ENCODE results near the gene SDCBP2. TPM values are rescaled to one million over a fixed set of nuclear protein-coding genes. Genes with fewer than 3 reads are reported as not detected.
A peak's percentile ranks its signal among the peaks of the same experiment; 100 is the strongest.

The SDCBP2 gene
- total RNA-seq, 2 donors from 2014 or later: 1.5 to 5.1 TPM

- peak; percentile 45 for DNase-seq
- Histone ChIP-seq H3K9ac (ENCODE audit: extremely low read depth, low read length, poor library complexity, severe bottlenecking) (no peak overlapping the region), H3K4me3 (ENCODE audit: low read length) (no peak overlapping the region), H3K36me3 (ENCODE audit: control insufficient read depth, insufficient read depth, low read length) (peaks cover 9% of the 10 kb centered on the region), H3K27me3 (ENCODE audit: control insufficient read depth, insufficient read depth, low read length, poor library complexity, severe bottlenecking) (no peaks in the 10 kb centered on the region), H3K4me1 (ENCODE audit: control insufficient read depth, insufficient read depth, low read length) (no peaks in the 10 kb centered on the region), H3K27ac (ENCODE audit: low read depth, low read length) (no peak overlapping the region), H3K9me3 (ENCODE audit: control insufficient read depth, low read length) (no peaks in the 10 kb centered on the region)
- Mint-ChIP-seq H3K4me1 (no peaks in the 10 kb centered on the region), H3K9me3 (no peaks in the 10 kb centered on the region), H3K4me3 (no peak overlapping the region), H3K27ac (no peak overlapping the region), H3K36me3 (ENCODE audit: low read depth) (peaks cover 20% of the 10 kb centered on the region), H3K27me3 (ENCODE audit: insufficient read depth) (no peaks in the 10 kb centered on the region)
- 91 to 93% methylated on average over 10 to 14 of the region's 14 CpGs for WGBS, 2 experiments (ENCODE audit: insufficient coverage in 1 of 2, insufficient read length in 1 of 2)
- TF ChIP-seq, protein P1, sequence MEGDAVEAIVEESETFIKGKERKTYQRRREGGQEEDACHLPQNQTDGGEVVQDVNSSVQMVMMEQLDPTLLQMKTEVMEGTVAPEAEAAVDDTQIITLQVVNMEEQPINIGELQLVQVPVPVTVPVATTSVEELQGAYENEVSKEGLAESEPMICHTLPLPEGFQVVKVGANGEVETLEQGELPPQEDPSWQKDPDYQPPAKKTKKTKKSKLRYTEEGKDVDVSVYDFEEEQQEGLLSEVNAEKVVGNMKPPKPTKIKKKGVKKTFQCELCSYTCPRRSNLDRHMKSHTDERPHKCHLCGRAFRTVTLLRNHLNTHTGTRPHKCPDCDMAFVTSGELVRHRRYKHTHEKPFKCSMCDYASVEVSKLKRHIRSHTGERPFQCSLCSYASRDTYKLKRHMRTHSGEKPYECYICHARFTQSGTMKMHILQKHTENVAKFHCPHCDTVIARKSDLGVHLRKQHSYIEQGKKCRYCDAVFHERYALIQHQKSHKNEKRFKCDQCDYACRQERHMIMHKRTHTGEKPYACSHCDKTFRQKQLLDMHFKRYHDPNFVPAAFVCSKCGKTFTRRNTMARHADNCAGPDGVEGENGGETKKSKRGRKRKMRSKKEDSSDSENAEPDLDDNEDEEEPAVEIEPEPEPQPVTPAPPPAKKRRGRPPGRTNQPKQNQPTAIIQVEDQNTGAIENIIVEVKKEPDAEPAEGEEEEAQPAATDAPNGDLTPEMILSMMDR (conservative IDR thresholded peaks at IDR 0.05): no peak
Observed at GRCh38 chr20:1336699-1337367, 7.9 kb upstream of the SDCBP2 start.

DNA sequence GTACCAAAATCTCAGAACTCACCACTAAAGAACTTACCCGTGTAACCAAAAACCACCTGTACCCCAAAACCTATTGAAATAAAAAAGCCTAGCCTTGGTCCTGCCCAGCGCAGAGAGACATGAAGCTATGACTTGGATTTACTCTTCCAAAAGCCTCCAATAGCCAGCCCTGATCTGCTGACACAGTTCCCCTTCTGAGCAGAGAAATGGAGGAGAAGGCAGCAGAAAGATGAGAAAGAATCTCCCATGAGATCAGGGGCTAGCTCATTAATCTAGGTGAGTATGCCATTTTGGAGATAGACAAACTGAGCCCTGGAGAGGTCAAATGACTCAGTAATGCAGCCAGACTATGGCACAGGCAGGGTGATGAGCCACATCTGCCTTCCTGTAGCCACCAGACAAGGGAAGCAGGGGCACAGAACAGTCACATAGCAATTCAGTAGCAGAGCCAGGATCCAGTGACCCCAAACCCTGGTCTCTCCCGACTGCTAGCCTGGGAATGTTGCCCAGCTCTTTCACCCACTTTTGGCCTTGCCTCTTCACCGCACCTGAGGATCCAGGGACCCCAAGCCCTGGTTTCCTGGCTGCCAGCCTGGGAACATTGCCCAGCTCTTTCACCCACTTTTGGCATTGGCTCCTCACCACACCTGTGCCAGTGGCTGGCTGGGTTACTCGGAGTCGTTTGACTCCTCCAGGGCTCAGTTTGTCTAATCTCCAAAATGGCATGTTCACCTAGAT is 7.2 kb upstream of the SDCBP2 start:
- no peak overlapping the region for H3K4me3 Mint-ChIP-seq

GRCh38 chr20:1334761-1335160 is 5.8 kb upstream of the SDCBP2 start:
- Mint-ChIP-seq H3K36me3 (ENCODE audit: low read depth) (peaks cover 31% of the 10 kb centered on the region), H3K4me3 (no peak overlapping the region), H3K4me1 (no peaks in the 10 kb centered on the region), H3K27me3 (ENCODE audit: insufficient read depth) (no peaks in the 10 kb centered on the region), H3K9me3 (no peaks in the 10 kb centered on the region), H3K27ac (no peak overlapping the region)
- H3K4me1 ChIP-seq (ENCODE audit: control insufficient read depth, insufficient read depth, low read length): no peaks in the 10 kb centered on the region
- H3K27ac ChIP-seq (ENCODE audit: low read depth, low read length): no peak overlapping the region
- WGBS, 2 experiments (ENCODE audit: insufficient coverage in 1 of 2, insufficient read length in 1 of 2): 85 to 93% methylated on average over 2 to 3 of the region's 3 CpGs
- peak; percentile 34 for DNase-seq
- H3K27me3 ChIP-seq (ENCODE audit: control insufficient read depth, insufficient read depth, low read length, poor library complexity, severe bottlenecking): no peaks in the 10 kb centered on the region
- H3K9ac ChIP-seq (ENCODE audit: extremely low read depth, low read length, poor library complexity, severe bottlenecking): no peak overlapping the region
- peaks cover 16% of the 10 kb centered on the region for H3K36me3 ChIP-seq (ENCODE audit: control insufficient read depth, insufficient read depth, low read length)
- TF ChIP-seq, protein P1 (conservative IDR thresholded peaks at IDR 0.05): peak; percentile 20
- H3K4me3 ChIP-seq (ENCODE audit: low read length): no peak overlapping the region
- no peaks in the 10 kb centered on the region for H3K9me3 ChIP-seq (ENCODE audit: control insufficient read depth, low read length)

More for the DNA sequence above, 7.2 kb upstream of the SDCBP2 start:
- H3K9me3 Mint-ChIP-seq: no peaks in the 10 kb centered on the region
- Histone ChIP-seq H3K9ac (ENCODE audit: extremely low read depth, low read length, poor library complexity, severe bottlenecking) (no peak overlapping the region), H3K4me1 (ENCODE audit: control insufficient read depth, insufficient read depth, low read length) (no peaks in the 10 kb centered on the region), H3K27ac (ENCODE audit: low read depth, low read length) (no peak overlapping the region), H3K27me3 (ENCODE audit: control insufficient read depth, insufficient read depth, low read length, poor library complexity, severe bottlenecking) (no peaks in the 10 kb centered on the region), H3K4me3 (ENCODE audit: low read length) (no peak overlapping the region), H3K36me3 (ENCODE audit: control insufficient read depth, insufficient read depth, low read length) (peaks cover 13% of the 10 kb centered on the region), H3K9me3 (ENCODE audit: control insufficient read depth, low read length) (no peaks in the 10 kb centered on the region)
- peaks cover 27% of the 10 kb centered on the region for H3K36me3 Mint-ChIP-seq (ENCODE audit: low read depth)
- WGBS, 2 experiments (ENCODE audit: insufficient coverage in 1 of 2, insufficient read length in 1 of 2): 94 to 95% methylated on average over 6 of the region's 6 CpGs
- no peak overlapping the region for H3K27ac Mint-ChIP-seq
- H3K4me1 Mint-ChIP-seq: no peaks in the 10 kb centered on the region
- DNase-seq: peak; percentile 30
- no peaks in the 10 kb centered on the region for H3K27me3 Mint-ChIP-seq (ENCODE audit: insufficient read depth)
- TF ChIP-seq, protein P1 (conservative IDR thresholded peaks at IDR 0.05): no peak
